HCT116 (cell line): Measurements from ENCODE around the gene G6PD. TPM values are rescaled to one million over a fixed set of nuclear protein-coding genes. Genes with fewer than 3 reads are reported as not detected.

Experiments
- ATAC-seq: fragments of 200-7000 bp; cut with Tn5 transposase; 2 replicates; pipeline ENCODE4 v1.9.1; 2020; ENCODE audit warnings: mild to moderate bottlenecking, moderate library complexity
- BruUV-seq: library from RNA; stranded (reverse); fragments of 400-500 nt; replicated peaks from 2 replicates; lab custom pipeline; 2021; lab: Mats Ljungman, UMichigan
- CTCF ChIA-PET: fragments of 300-600 bp; sonication (Branson Sonifier 250); formaldehyde crosslinking; loops from one replicate; lab custom pipeline; 2021; ENCODE audit warnings: antibody characterized with exemption; lab: Charles Lee
- POLR2A ChIA-PET: fragments of 300-600, 350-600 bp; sonication (Branson Sonifier 250); formaldehyde crosslinking; loops from one replicate; lab custom pipeline; 2021; ENCODE audit warnings: antibody characterized with exemption; lab: Charles Lee
- RAD21 ChIA-PET, 2 experiments: fragments of 300-600 bp; sonication (Branson Sonifier 250); formaldehyde crosslinking; loops; one replicate each; lab custom pipeline; 2023; ENCODE audit warnings: low total read pairs in 2 of 2; ENCODE audit not compliant: uncharacterized antibody in 2 of 2, unreplicated experiment in 2 of 2, low non-redundant PET in 1 of 2; lab: Charles Lee
- DNase-seq: peaks from one replicate; pipeline ENCODE4 v3.0.0-alpha.2; 2010; ENCODE audit warnings: low read depth, low spot score
- H2AFZ ChIP-seq: fragments of 200-600 bp; shearing (Covaris generic), sonication (generic); 2 replicates; pipeline ENCODE4 v1.6.1; 2017; ENCODE audit warnings: low read depth, mixed run types, mixed read lengths, antibody characterized with exemption, low read length; ENCODE audit not compliant: poor library complexity, severe bottlenecking
- H3K27ac ChIP-seq: 2 replicates; pipeline ENCODE4 v1.5.1; 2012; ENCODE audit warnings: low read depth, low read length
- H3K27me3 ChIP-seq: fragments of 200-600 bp; sonication (generic); 2 replicates; pipeline ENCODE4 v1.6.1; 2016; ENCODE audit warnings: mixed run types, low read length, mixed read lengths; ENCODE audit not compliant: insufficient read depth
- H3K36me3 ChIP-seq, 2 experiments: fragments of 200-500 bp in 1 of 2; fragments of 200-600 bp in 1 of 2; sonication (Bioruptor generic) in 1 of 2; sonication (generic) in 1 of 2; 2 replicates each; pipeline versions ENCODE4 v1.5.1 to v1.6.1; 2014 to 2016; ENCODE audit warnings: low read length in 2 of 2, inconsistent platforms in 1 of 2, mixed read lengths in 1 of 2, mixed run types in 1 of 2; ENCODE audit not compliant: insufficient read depth in 2 of 2, control insufficient read depth in 1 of 2
- H3K4me1 ChIP-seq, 2 experiments: fragments of 200-600 bp in 1 of 2; sonication (generic) in 1 of 2; 2 replicates each; pipeline versions ENCODE4 v1.5.1 to v1.6.1; 2012 to 2017; ENCODE audit warnings: low read length in 2 of 2, inconsistent platforms in 1 of 2, mild to moderate bottlenecking in 1 of 2, mixed read lengths in 1 of 2, mixed run types in 1 of 2, moderate library complexity in 1 of 2; ENCODE audit not compliant: insufficient read depth in 2 of 2, control insufficient read depth in 1 of 2
- H3K4me2 ChIP-seq: fragments of 200-600 bp; sonication (generic); 2 replicates; pipeline ENCODE4 v1.6.1; 2017; ENCODE audit warnings: mixed run types, low read length, mixed read lengths
- H3K4me3 ChIP-seq, 2 experiments: fragments of 200-600 bp in 1 of 2; sonication (generic) in 1 of 2; replicated peaks in 1 of 2; 2 replicates each; pipeline ENCODE4 v1.5.1; 2011 to 2016; ENCODE audit warnings: low read length in 2 of 2, control low read depth in 1 of 2, low read depth in 1 of 2, mild to moderate bottlenecking in 1 of 2, mixed read lengths in 1 of 2, mixed run types in 1 of 2
- H3K79me2 ChIP-seq: fragments of 200-600 bp; sonication (generic); 2 replicates; pipeline ENCODE4 v1.6.1; 2017; ENCODE audit warnings: mild to moderate bottlenecking, mixed run types, low read length, moderate library complexity, mixed read lengths; ENCODE audit not compliant: insufficient read depth
- H3K9ac ChIP-seq: fragments of 200-600 bp; sonication (generic); 2 replicates; pipeline ENCODE4 v1.6.1; 2016; ENCODE audit warnings: low read length, mixed read lengths
- H3K9me2 ChIP-seq: fragments of 200-600 bp; sonication (generic), shearing (Covaris generic); 2 replicates; pipeline ENCODE4 v1.6.1; 2017; ENCODE audit warnings: mixed run types, mild to moderate bottlenecking, moderate library complexity; ENCODE audit not compliant: insufficient read depth
- H3K9me3 ChIP-seq, 2 experiments: fragments of 200-500 bp in 1 of 2; fragments of 200-600 bp in 1 of 2; sonication (Bioruptor generic) in 1 of 2; sonication (generic) in 1 of 2; 2 replicates each; pipeline ENCODE4 v1.6.1; 2014 to 2017; ENCODE audit warnings: low read length in 2 of 2, mixed read lengths in 2 of 2, inconsistent platforms in 1 of 2, low read depth in 1 of 2, mild to moderate bottlenecking in 1 of 2, mixed run types in 1 of 2, moderate library complexity in 1 of 2; ENCODE audit not compliant: control insufficient read depth in 1 of 2, insufficient read depth in 1 of 2
- H4K20me1 ChIP-seq: fragments of 200-600 bp; sonication (generic), shearing (Covaris generic); 2 replicates; pipeline ENCODE4 v1.6.1; 2017; ENCODE audit warnings: mixed run types, mild to moderate bottlenecking, moderate library complexity; ENCODE audit not compliant: insufficient read depth
- EGR1 ChIP-seq: IDR thresholded peaks from 2 replicates; pipeline ENCODE4 v1.6.1; 2012; ENCODE audit warnings: low read depth
- EZH2 ChIP-seq: fragments of 200-600 bp; sonication (generic); IDR thresholded peaks from 2 replicates; pipeline ENCODE4 v1.6.1; 2017; ENCODE audit warnings: antibody characterized with exemption, mixed run types
- POLR2A ChIP-seq: IDR thresholded peaks from 2 replicates; pipeline ENCODE4 v1.7.0; 2011; ENCODE audit warnings: borderline replicate concordance; ENCODE audit not compliant: insufficient read depth, insufficient read length; ENCODE audit errors: extremely low read depth
- POLR2AphosphoS5 ChIP-seq: IDR thresholded peaks from 2 replicates; pipeline ENCODE4 v1.6.1; 2011; ENCODE audit warnings: mild to moderate bottlenecking, low read depth, low read length, moderate library complexity
- YY1 ChIP-seq: IDR thresholded peaks from 2 replicates; pipeline ENCODE4 v1.6.1; 2011; ENCODE audit warnings: low read length, low read depth, moderate library complexity, mild to moderate bottlenecking; ENCODE audit not compliant: insufficient replicate concordance; ENCODE audit errors: extremely low read depth
- ZFX ChIP-seq: fragments of 450-650 bp; IDR thresholded peaks from 2 replicates; pipeline ENCODE4 v1.6.1; 2017
- intact Hi-C: fragments of 100-400 bp; cut with micrococcal nuclease; formaldehyde crosslinking; loops from 2 replicates; pipeline ENCODE4 v1.10.0; 2022
- total RNA-seq: library from RNA; stranded (reverse); gene quantifications from one replicate; pipeline ENCODE4 v1.2.1, GENCODE V29; 2021; ENCODE audit not compliant: unreplicated experiment
- TF ChIP-seq, protein P1 (sequence below): IDR thresholded peaks from 2 replicates; pipeline ENCODE4 v1.6.1; 2011; ENCODE audit warnings: mild to moderate bottlenecking, low read length, moderate library complexity; ENCODE audit not compliant: insufficient replicate concordance; ENCODE audit errors: extremely low read depth

G6PD gene
- total RNA-seq, 1 experiment from 2014 or later: 109 TPM

DNA sequence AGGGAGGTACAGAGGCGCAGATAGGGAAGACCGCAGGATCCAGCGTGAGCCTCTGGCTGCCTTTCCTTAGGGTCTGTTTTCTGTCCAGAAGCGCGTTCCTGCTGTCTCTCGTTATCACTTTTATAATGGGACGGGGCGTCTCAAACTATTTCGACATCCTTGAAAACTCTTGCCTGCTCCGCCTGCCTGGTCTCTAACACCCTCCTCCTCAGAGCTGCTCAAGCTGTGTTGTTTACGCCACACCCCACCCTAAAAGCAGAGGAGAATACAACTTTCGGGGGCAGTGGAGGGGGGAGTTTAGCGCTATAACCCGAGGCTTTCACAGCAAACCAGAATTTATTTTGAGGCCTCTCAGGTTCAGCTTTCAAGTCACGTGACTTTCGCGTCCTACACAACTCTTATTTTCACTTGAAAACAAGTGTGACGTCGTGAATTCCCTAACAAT, 30.0 kb downstream of the G6PD start:
- Histone ChIP-seq H3K36me3 (no peaks in the 10 kb centered on the region), H3K27me3 (no peaks in the 10 kb centered on the region), H3K79me2 (no peaks in the 10 kb centered on the region), H2AFZ (no peak overlapping the region), H3K9ac (peak overlapping the region; percentile 51), H3K9me3 (no peaks in the 10 kb centered on the region), H3K4me3 (peak overlapping the region; percentile 44 to 70), H3K9me2 (no peaks in the 10 kb centered on the region), H3K4me2 (peak overlapping the region; percentile 78), H3K4me1 (peaks cover 5 to 10% of the 10 kb centered on the region in 2 experiments; a peak in 3 of 4 replicates), H4K20me1 (no peaks in the 10 kb centered on the region), H3K27ac (peak overlapping the region; percentile 49)
- ChIA-PET RAD21 (no interaction called here), POLR2A (no interaction called here), CTCF (no interaction called here)
- ATAC-seq (peak; percentile 2; the same call in 1 of the 2 replicates), DNase-seq (no peak)
- TF ChIP-seq POLR2AphosphoS5: no peak
- peak; percentile 5 for TF ChIP-seq POLR2A
- TF ChIP-seq EGR1: no peak
- TSS peak; percentile 89 for BruUV-seq
- intact Hi-C loops: no loop called here

DNA sequence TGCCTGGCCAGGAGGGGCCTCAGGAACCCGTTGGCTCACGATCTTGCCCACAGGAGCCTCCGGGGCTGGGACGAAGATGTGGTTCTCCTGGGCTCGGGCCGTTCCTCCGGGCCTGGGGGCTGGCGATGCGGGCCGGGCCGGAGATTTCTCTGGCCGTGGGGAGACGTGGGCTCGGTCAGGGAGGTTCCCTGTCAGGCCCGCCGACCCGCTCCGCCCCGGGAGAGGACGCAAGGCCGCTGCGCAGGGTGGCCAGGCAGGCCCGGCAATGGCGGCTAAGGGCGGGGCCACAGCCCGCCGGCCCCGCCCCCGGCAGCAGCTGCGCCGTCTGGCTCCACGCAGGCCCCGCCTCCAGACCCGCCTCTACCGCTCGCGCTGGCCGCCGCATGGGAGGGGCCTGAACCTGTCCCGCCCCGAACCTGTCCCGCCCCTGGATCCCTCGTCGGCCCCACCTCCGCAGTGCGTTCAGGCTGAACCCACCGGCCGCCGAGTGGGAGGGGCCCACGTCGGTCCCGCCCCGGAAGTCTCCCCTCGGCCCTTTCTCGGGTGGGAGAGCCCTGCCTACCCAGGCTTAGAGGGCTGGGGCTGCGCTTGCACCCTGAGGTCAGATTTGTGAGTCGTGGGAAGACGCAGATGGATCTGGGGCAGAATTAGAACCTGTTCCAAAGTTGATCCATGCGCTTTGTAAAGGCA, 30.5 kb downstream of the G6PD start, which contains the start of gene FAM3A:
Gene FAM3A (minus strand): TSS at position 267 of the 690 bp plus-strand sequence. CDS start 460 bp downstream, outside the sequence.
- ATAC-seq (peak; percentile 96), DNase-seq (peak; percentile 65)
- TF ChIP-seq POLR2AphosphoS5 (peak; percentile 75), EGR1 (peak; percentile 56), EZH2 (no peak), POLR2A (peak; percentile 36), YY1 (peak; percentile 69), ZFX (peak; percentile 73)
- TF ChIP-seq, protein P1, sequence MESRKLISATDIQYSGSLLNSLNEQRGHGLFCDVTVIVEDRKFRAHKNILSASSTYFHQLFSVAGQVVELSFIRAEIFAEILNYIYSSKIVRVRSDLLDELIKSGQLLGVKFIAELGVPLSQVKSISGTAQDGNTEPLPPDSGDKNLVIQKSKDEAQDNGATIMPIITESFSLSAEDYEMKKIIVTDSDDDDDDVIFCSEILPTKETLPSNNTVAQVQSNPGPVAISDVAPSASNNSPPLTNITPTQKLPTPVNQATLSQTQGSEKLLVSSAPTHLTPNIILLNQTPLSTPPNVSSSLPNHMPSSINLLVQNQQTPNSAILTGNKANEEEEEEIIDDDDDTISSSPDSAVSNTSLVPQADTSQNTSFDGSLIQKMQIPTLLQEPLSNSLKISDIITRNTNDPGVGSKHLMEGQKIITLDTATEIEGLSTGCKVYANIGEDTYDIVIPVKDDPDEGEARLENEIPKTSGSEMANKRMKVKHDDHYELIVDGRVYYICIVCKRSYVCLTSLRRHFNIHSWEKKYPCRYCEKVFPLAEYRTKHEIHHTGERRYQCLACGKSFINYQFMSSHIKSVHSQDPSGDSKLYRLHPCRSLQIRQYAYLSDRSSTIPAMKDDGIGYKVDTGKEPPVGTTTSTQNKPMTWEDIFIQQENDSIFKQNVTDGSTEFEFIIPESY: no peak
- H3K9me2 ChIP-seq: no peaks in the 10 kb centered on the region
- H3K79me2 ChIP-seq: no peaks in the 10 kb centered on the region
- no peaks in the 10 kb centered on the region for H3K27me3 ChIP-seq
- intact Hi-C loops: no loop called here
- peak within 1 kb of the TSS; percentile 79 for H3K27ac ChIP-seq
- no peaks in the 10 kb centered on the region for H3K36me3 ChIP-seq
- no peak within 1 kb of the TSS for H2AFZ ChIP-seq
- H3K4me3 ChIP-seq: peak within 1 kb of the TSS; percentile 65 to 70
- no peaks in the 10 kb centered on the region for H3K9me3 ChIP-seq
- peak within 1 kb of the TSS; percentile 84 for H3K4me2 ChIP-seq
- no TSS peak for BruUV-seq
- POLR2A ChIA-PET: interaction anchor here (1.0 kb wide), 1 partner anchor 25 kb away, joined by 3 read pairs; the partner anchor contains the start of gene SLC10A3
- H4K20me1 ChIP-seq: no peaks in the 10 kb centered on the region
- CTCF ChIA-PET: no interaction called here
- RAD21 ChIA-PET: no interaction called here
- H3K9ac ChIP-seq: peak within 1 kb of the TSS; percentile 72
- peaks cover 5 to 10% of the 10 kb centered on the region in 2 experiments; a peak in 3 of 4 replicates for H3K4me1 ChIP-seq
